Cardiac muscle cell (in vitro differentiated cells and primary cell): ENCODE measurements around the gene GLB1L2. TPM values are rescaled to one million over a fixed set of nuclear protein-coding genes. Genes with fewer than 3 reads are reported as not detected.
"Not testable (repeated sequence)": the region's sequence is repeated elsewhere in the genome, so short reads cannot be mapped to it uniquely, and the experiment has no call there.

Source experiments
- DNase-seq, 2 donors: peaks; one replicate each; pipeline versions ENCODE4 v3.0.0 to v3.0.0-alpha.2; 2010 to 2017; ENCODE audit warnings: low read depth in 1 of 2, low spot score in 1 of 2
- H3K27ac ChIP-seq: fragments of 200-600 bp; sonication (generic); 2 replicates; pipeline ENCODE4 v1.5.1; 2016
- H3K27me3 ChIP-seq: fragments of 200-600 bp; sonication (generic); 2 replicates; pipeline ENCODE4 v1.6.0; 2016; ENCODE audit warnings: control low read depth
- H3K36me3 ChIP-seq: fragments of 200-600 bp; sonication (generic); 2 replicates; pipeline ENCODE4 v1.5.1; 2016; ENCODE audit warnings: control low read depth
- H3K4me1 ChIP-seq: fragments of 200-600 bp; sonication (generic); 2 replicates; pipeline ENCODE4 v1.8.1; 2017; ENCODE audit warnings: low read depth, mild to moderate bottlenecking, mixed run types
- H3K4me3 ChIP-seq: fragments of 200-600 bp; sonication (generic); 2 replicates; pipeline ENCODE4 v1.5.1; 2016; ENCODE audit warnings: mild to moderate bottlenecking
- H3K9me3 ChIP-seq: fragments of 200-600 bp; sonication (generic); 2 replicates; pipeline ENCODE4 v1.5.1; 2017; ENCODE audit warnings: low read depth, mild to moderate bottlenecking, control low read depth
- CTCF ChIP-seq: IDR thresholded peaks from 2 replicates; pipeline ENCODE4 v1.5.1; 2012; ENCODE audit warnings: low read depth, mild to moderate bottlenecking, low read length
- polyA plus RNA-seq: library from polyadenylated mRNA; unstranded; fragments of >200 nt; fragmentation: Nextera tagmentation; extraction: Ambion mirVana; gene quantifications from 2 replicates; pipeline ENCODE4 v1.2.1, GENCODE V29; 2016
- total RNA-seq: library from RNA; depleted of rRNA; stranded (reverse); fragments of >200 nt; gene quantifications from 2 replicates; pipeline ENCODE4 v1.2.3, GENCODE V29; 2016

Gene GLB1L2
- total and polyA plus RNA-seq, 2 experiments from 2014 or later, result 2.6 to 3.8 TPM

- Histone ChIP-seq H3K27me3 (no peaks in the 10 kb centered on the region), H3K9me3 (no peaks in the 10 kb centered on the region), H3K36me3 (no peaks in the 10 kb centered on the region), H3K27ac (no peak overlapping the region), H3K4me1 (no peaks in the 10 kb centered on the region), H3K4me3 (no peak overlapping the region)
- DNase-seq, result no peak
- TF ChIP-seq CTCF, result no peak
Measured at GRCh38 chr11:134313821-134314607, 17.8 kb upstream of the GLB1L2 start.

GRCh38 chr11:134317103-134317502 is 14.7 kb upstream of the GLB1L2 start:
- H3K9me3 ChIP-seq, result no peaks in the 10 kb centered on the region
- no peak overlapping the region for H3K4me3 ChIP-seq
- H3K27me3 ChIP-seq, result no peaks in the 10 kb centered on the region
- no peak for DNase-seq
- H3K27ac ChIP-seq, result no peak overlapping the region
- H3K36me3 ChIP-seq, result no peaks in the 10 kb centered on the region
- no peak for TF ChIP-seq CTCF
- H3K4me1 ChIP-seq, result no peaks in the 10 kb centered on the region

GRCh38 chr11:134321373-134321772 is 10.4 kb upstream of the GLB1L2 start:
- not testable (repeated sequence) for DNase-seq, H3K4me3 ChIP-seq, H3K36me3 ChIP-seq, H3K27ac ChIP-seq, H3K4me1 ChIP-seq, H3K27me3 ChIP-seq, H3K9me3 ChIP-seq

GRCh38 chr11:134322553-134322952 is 9.2 kb upstream of the GLB1L2 start:
- TF ChIP-seq CTCF, result no peak
- DNase-seq, result no peak
- no peak overlapping the region for H3K27ac ChIP-seq
- H3K9me3 ChIP-seq, result no peaks in the 10 kb centered on the region
- H3K27me3 ChIP-seq, result no peaks in the 10 kb centered on the region
- no peaks in the 10 kb centered on the region for H3K4me1 ChIP-seq
- no peak overlapping the region for H3K4me3 ChIP-seq
- no peaks in the 10 kb centered on the region for H3K36me3 ChIP-seq

- no peak for TF ChIP-seq CTCF
- Histone ChIP-seq H3K36me3 (no peaks in the 10 kb centered on the region), H3K27me3 (peaks cover 36% of the 10 kb centered on the region), H3K4me3 (no peak overlapping the region), H3K9me3 (no peaks in the 10 kb centered on the region), H3K4me1 (peaks cover 4% of the 10 kb centered on the region), H3K27ac (no peak overlapping the region)
- no peak for DNase-seq
Measured at GRCh38 chr11:134328433-134328832, 3.4 kb upstream of the GLB1L2 start.

- no peak for DNase-seq
- Histone ChIP-seq H3K27ac (no peak overlapping the region), H3K4me3 (peak overlapping the region; percentile 33), H3K27me3 (peaks cover 59% of the 10 kb centered on the region), H3K4me1 (peaks cover 4% of the 10 kb centered on the region), H3K9me3 (no peaks in the 10 kb centered on the region), H3K36me3 (no peaks in the 10 kb centered on the region)
- no peak for TF ChIP-seq CTCF
Measured at GRCh38 chr11:134330611-134331353, 1.0 kb upstream of the GLB1L2 start.
